GM12864 (cell line): ENCODE data around the gene SLC52A1.
A peak's percentile ranks its signal among the peaks of the same experiment; 100 is the strongest.

Experiments used
- DNase-seq: peaks from one replicate; pipeline ENCODE4 v3.0.0-alpha.2; 2011; ENCODE audit warnings: low read depth
- H3K4me3 ChIP-seq: 2 replicates; pipeline ENCODE4 v1.5.1; 2011; ENCODE audit warnings: mild to moderate bottlenecking, low read depth, low read length, control low read depth
- CTCF ChIP-seq: IDR thresholded peaks from 2 replicates; pipeline ENCODE4 v1.5.1; 2011; ENCODE audit warnings: low read depth, mild to moderate bottlenecking, moderate library complexity, low read length, control low read depth, inconsistent platforms; ENCODE audit errors: missing control alignments

The SLC52A1 gene

GRCh38 chr17:5020502-5021023 lies 14.7 kb downstream of the SLC52A1 start:
- DNase-seq = no peak
- no peak overlapping the region for H3K4me3 ChIP-seq
- TF ChIP-seq CTCF = no peak

- H3K4me3 ChIP-seq = no peak overlapping the region
- TF ChIP-seq CTCF = peak; percentile 40
- no peak for DNase-seq
Observed at GRCh38 chr17:5019475-5019956, 15.7 kb downstream of the SLC52A1 start.

GRCh38 chr17:5014357-5014756 lies 20.9 kb downstream of the SLC52A1 start:
- no peak for TF ChIP-seq CTCF
- no peak for DNase-seq
- H3K4me3 ChIP-seq = no peak overlapping the region

- no peak for TF ChIP-seq CTCF
- DNase-seq = no peak
- H3K4me3 ChIP-seq = no peak overlapping the region
Observed at GRCh38 chr17:5011928-5012327, 23.3 kb downstream of the SLC52A1 start.

GRCh38 chr17:5003214-5003867 lies 31.9 kb downstream of the SLC52A1 start:
- no peak for TF ChIP-seq CTCF
- no peak for DNase-seq
- no peak overlapping the region for H3K4me3 ChIP-seq

GRCh38 chr17:5002121-5002788 lies 33.0 kb downstream of the SLC52A1 start:
- no peak overlapping the region for H3K4me3 ChIP-seq
- DNase-seq = no peak
- no peak for TF ChIP-seq CTCF
